HG02763 (cell line): Measurements from ENCODE around the gene TAB3.

Experiments
- ATAC-seq: cut with Tn5 transposase; IDR thresholded peaks from one replicate; pipeline ENCODE4 v1.9.1; 2021; ENCODE audit warnings: mild to moderate bottlenecking, moderate library complexity; ENCODE audit not compliant: unreplicated experiment

The TAB3 gene, protein sequence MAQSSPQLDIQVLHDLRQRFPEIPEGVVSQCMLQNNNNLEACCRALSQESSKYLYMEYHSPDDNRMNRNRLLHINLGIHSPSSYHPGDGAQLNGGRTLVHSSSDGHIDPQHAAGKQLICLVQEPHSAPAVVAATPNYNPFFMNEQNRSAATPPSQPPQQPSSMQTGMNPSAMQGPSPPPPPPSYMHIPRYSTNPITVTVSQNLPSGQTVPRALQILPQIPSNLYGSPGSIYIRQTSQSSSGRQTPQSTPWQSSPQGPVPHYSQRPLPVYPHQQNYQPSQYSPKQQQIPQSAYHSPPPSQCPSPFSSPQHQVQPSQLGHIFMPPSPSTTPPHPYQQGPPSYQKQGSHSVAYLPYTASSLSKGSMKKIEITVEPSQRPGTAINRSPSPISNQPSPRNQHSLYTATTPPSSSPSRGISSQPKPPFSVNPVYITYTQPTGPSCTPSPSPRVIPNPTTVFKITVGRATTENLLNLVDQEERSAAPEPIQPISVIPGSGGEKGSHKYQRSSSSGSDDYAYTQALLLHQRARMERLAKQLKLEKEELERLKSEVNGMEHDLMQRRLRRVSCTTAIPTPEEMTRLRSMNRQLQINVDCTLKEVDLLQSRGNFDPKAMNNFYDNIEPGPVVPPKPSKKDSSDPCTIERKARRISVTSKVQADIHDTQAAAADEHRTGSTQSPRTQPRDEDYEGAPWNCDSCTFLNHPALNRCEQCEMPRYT

DNA sequence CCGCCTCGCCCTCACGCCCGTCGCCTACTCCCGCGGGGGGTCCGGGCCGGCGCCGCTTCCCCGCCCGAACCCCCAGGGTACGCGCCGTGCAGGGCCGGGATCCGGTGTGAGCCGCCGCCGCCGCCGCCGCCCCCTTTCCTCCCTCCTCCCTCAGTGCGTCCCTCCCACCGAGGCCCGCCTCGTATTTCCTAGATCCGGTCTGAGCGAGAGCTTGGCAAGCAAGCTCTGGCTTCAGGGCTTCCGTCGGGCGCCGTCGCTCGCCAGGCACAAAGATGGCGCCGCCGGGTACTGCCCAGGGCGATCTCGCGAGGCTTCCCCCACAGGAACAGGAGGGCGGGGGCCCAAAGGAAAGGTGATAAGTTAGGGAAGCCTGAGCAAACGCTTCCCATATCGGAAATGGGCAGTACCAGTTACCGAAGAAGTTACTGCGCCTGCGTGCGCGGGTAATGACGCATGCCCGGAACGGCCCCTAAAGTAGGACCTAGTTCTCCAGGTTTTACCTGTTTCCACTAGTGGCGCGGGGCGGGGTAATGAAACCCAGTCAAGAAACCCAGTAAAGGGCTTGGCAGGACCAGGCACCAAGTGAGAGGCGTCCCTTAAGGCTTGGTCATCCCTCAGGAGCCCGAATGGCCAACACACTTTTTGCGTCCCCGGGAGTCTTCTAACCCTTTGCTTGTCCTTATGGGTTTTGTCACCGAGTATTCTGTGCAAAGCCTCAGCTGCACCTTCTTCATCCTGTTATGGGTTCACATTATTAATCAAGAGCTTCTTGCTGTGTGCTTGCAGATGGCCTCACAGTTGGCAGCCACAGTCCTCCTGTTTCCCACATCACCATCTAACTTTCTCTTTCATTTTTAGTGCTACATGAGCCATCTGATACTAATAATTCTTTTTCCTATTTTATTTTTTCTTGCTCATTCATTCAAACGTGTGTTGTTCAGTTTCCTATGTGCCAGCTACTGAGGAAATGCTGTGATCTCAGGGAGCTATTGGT lies at the start of gene TAB3:
Gene TAB3 (minus strand): TSS at position 108 of the 994 bp plus-strand sequence. CDS start 29,666 bp downstream, outside the sequence.
- peak; percentile 89 for ATAC-seq

DNA sequence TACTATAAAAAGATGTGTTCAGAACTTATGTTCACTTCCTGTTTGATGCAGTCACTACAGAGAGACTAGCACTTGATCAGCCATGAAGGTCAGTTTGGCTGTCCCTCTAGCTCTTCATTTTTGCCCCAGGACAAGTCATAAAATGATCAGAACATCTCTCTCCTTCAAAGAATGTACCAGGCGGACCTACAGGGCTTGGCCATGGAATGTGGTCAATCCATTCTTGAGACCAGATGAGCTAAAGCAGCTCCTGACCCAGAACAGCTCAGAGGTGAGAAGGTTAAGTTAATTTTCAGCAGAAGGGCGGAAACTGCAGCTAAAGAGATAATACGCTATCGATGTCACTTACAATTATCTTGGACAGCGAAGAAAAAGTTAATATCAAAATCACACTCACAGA lies 49.2 kb upstream of the TAB3 start:
- no peak for ATAC-seq

DNA sequence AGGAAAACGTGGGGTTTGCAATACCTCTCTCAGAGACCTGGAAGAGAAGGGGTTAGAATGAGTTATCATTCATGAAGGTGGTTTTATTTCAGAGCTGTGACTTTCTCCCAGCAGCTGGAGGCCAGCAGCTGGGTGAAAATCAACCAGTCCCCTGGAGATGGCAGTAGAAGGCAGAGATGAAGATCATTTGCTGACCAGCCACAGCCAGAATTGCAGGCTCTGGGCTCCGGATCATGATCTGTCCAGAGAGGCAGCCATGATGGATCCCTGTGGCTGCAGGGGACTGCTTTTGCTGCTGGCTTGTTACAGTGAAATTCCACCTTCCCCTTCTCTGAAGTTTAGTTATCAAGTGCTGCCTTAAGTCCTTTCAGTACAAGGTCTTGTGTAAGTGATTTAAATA lies 46.9 kb upstream of the TAB3 start:
- ATAC-seq = no peak

DNA sequence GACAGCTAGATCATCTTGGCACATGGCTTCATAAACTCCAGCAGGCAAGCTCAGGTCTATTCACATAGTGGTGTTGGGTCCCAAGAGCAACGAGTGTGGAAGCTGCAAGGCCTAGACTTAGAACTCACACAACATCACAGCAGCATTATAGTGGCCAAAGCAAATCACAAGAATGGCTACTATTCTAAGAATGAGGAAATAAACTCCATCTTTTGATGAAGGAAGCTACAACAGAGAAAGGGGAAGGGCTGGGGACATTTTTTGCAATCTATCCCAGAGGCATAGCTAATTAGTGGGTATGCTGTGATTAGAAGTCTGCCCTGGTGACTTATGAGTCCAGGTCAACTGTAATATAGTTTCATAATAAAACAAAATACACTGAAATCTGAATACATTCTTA lies 42.9 kb upstream of the TAB3 start:
- ATAC-seq = no peak

DNA sequence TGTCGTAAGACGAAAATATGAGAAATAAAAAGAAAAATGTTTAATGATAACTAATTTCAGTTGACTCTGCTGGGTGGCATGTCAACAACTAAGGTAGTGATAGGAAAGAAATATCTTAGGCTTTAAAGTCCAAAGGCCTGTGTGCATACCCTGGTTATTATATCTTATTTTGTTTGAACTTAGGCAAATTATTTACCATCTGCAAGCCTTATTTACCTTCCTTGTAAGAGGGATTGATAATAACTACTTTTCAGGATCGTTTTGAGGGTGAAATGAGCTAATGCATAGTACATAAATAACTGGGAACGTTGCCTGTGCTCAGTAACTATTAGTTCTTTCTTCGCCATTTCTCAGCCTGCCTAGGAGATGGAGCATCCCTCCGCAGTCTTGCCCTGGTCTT lies 41.6 kb upstream of the TAB3 start:
- no peak for ATAC-seq

DNA sequence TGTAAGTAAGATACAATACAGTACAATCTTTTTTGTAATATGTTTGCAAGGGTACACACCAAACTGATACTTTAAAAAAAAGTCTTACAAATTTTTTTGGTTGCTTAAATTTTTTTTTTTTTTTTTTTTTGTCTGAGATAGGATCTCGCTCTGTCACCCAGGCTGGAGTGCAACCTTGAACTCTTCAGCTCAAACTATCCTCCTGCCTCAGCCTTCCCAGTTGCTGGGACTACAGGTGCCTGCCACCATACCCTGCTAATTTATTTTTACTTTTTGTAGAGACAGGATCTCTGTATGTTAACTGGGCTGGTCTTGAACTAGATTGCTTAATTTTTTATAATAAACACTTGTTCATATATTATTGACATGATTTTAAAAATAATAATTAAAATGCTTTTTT lies 41.1 kb upstream of the TAB3 start:
- no peak for ATAC-seq

DNA sequence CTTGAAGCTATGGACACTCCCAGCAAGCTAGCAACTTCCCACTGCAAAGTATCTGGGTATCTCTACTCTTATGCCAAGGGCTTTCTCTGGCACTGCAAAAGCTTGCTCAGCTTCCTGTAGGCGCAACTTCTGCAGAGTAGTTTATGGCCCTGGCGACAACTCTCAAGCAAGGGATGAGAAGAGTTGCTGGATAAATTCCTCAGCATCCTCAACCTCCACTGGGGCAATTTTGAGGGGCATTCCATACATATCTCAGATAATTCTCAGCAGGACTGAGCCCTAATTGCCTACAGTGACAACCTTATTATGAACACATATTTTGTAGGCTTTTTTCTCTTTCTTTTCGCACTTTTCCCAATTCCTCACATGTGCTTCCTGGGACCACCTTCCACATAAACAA lies 31.2 kb upstream of the TAB3 start:
- ATAC-seq = no peak

DNA sequence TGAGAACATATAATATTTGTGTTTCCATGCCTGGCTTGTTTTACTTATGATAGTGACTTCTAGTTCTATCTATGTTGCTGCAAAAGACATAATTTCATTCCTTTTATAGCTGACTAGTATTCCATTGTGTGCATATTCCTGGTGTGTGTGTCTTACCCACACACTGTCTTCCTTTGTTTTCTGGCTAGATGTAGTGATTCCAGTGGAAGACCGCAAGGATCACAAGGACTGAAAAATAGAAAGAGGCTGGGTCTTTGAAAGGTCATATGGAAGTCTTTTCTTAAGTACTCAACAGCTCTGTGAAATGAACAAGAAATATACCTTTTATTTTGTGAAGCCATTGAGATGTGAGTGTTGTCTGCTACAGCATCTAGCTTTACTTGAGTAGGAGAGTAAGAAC lies 29.4 kb upstream of the TAB3 start:
- ATAC-seq = no peak

DNA sequence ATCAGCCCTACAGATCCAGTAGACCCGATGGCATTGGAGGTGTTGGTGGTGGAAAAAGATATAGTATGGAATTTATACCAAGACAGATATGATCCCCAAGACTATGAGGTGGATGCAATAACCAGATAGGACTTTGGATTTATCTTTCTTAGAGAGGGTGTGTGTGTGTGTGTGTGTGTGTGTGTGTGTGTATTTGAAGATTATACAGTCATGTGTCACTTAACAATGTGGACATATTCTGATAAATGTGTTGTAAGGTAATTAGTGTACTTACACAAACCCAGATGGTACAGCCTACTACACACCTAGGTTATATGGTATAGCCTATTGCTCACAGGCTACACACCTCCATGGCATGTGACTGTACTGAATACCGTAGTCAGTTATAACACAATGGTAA lies 24.4 kb upstream of the TAB3 start:
- ATAC-seq = no peak

DNA sequence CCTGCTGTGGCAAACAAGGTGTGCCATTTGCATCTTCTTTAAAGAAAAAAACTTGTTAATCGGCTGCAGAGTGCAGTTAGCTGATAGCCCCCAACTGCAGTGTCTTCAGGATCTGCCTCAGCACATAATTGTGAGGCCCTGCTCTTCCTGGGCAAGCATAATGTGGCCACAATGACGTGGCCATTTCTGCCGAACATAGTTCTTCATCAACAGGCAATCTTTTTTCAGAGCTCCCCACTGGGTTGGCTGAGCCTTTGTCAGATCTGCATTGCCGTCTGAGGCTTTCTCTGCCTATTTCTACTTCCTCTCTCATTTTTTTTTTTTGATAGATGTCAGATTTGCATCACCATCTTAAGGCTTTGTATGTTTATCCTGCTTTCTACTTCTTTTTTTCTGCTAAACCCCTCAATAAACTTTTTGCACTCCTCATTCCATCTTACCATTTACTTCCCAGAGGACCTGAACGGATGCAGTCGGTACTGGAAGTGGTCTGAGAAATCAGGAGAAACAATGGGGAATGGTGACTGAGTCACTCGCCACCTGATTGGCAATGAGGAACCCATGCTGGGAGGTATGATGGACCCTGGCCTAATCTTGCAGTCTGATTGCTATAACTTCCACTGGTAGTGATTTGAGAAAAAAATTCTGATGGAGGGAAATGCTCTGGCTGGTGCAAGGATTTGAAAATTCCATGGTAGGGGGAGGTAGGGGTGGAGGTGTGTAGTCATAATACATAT lies 21.2 kb upstream of the TAB3 start:
- no peak for ATAC-seq

DNA sequence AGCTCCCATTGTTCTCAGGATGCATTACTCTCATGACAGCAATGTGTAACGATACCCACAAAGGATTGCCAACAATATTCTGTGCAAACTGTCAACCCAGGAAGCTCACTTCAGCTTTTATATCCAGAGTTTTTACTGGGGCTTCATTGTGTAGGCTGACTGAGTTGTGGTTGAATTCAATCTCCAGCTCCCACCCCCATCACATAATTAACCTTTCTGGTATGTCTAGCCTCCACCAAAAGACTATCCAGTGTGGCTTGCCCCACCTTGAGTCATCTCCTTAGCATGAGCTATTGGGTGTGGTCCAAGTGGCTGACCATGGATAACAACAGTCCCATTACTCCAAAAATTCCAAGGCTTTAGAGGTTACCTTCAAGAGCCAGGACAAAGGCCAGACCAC lies 17.7 kb upstream of the TAB3 start:
- no peak for ATAC-seq

DNA sequence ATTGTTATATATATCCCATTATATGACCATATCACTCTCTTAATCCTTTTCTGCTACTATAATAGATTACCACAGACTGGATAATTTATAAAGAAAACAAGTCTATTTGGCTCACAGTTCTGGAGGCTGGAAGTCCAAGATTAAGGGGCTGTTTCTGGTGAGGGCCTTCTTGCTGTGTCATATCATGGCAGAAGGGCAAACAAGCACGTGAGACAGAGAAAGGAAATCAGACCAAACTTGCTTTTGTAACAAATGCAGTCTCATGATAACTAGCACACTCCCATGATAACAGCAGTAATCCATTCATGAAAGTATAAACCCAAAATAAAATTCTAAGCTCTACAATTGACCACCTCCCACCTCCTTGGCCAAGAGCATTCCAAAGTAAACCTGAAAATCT lies 16.3 kb upstream of the TAB3 start:
- ATAC-seq = no peak

DNA sequence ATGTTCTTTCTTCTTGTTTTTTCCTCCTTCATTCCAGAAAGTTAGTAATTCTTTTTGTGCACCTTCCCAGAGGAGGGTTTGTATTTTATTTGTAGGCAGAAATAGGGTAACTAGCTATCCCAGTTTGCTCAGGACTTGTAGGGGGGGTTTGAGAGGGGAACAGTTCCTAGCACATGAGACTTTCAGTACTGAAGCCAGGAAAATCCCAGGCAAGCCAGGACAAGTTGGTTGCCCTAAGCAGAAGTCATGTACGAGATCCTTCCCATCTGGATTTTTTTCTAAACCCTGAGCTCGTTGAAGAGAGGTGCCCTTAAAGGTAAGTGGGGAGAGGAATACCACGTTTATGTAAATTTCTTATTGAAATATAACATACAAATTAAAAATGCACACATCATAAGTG lies 15.6 kb upstream of the TAB3 start:
- no peak for ATAC-seq

DNA sequence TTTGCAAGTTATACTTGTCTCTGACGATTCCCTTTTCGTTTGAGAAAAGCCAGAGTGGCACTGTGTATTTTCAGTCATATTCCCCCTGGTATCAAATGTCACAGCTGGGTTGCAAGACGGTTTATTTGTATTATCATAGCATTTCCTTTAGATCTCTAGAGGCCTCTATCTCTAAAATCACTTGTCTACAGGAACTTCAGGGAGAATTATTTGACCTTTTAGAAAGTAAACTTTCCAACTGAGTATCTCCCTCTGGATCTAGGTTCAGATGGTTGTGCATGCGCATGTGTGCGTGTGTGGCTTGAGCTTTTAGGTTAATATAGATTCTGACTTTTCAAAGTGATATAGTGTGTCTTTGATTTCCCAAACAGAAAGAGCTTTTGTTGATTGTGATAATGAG lies 15.1 kb upstream of the TAB3 start:
- no peak for ATAC-seq

DNA sequence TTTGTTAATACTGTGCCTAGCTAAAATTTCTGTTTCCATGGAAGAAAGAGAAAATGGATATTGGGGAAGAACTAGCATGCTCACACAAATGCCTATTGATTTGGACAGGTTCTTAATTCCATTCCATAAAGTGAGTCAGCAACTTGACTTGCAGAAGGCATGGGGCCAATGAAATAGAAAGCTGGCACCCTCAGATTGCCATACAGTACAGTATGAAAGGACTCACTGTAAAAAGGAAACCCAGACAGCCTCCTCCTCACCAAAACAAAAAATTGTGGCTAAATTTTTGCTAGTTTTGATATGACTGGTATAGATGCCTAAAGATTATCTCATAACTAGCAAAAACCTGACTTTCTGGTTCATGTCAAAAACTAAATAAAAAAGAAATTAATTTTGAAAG lies 11.2 kb upstream of the TAB3 start:
- ATAC-seq = no peak

DNA sequence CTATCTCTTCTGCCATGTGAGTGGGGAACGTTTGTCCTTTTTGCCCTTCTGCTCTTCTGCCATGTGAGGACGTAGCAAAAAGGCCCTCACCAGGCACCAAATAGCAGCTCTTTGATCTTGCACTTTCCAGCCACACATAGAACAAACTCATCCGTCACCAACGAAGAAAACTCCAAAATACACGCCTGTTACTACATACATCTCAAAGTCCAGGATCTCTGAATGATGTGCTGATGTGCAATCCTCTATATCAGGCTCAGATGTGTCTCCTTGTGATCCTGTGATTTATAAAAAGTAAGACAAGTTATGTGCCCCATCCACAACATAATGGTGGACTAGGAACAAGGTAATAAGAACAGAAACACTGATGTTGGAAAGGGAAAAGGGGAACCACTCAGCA lies 9.8 kb upstream of the TAB3 start:
- ATAC-seq = no peak

DNA sequence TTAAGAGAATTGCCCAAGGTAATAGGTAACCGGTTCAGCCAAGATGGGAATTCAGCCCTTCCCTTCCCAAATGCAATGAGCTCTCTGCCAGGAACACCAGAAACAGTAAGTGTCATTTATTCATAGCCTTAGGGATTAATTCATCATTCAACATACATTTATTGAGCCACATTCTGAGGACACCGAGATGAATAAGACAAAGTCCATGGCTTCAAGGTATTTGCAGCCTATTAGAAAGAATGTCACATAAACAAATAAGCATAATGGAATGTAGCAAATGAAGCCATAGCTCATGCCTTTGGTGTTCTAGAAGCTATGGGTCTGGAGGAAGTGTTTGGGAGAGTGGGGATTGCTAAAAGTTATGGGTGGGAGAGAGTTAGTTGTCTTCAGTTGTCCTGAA lies 6.3 kb upstream of the TAB3 start:
- ATAC-seq = no peak

DNA sequence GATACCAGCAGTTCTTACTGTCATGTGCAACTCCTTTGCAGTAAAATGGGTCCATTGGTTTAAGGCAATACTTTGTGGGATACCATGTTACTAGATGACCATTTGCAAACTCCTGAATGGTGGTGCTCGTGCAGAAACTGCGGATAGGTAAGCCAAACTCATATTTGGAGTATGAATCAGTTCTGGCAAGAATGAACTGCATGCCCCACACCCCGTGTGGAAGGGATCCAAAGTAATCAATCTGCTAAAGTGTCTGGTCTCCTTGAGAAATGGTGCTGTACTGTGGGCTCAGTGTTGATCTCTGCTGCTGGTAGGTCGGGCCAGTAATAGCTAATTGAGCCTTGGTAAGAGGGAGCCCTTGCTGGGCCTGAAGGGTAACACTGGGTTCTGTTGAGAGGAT lies 4.2 kb upstream of the TAB3 start:
- ATAC-seq = no peak

DNA sequence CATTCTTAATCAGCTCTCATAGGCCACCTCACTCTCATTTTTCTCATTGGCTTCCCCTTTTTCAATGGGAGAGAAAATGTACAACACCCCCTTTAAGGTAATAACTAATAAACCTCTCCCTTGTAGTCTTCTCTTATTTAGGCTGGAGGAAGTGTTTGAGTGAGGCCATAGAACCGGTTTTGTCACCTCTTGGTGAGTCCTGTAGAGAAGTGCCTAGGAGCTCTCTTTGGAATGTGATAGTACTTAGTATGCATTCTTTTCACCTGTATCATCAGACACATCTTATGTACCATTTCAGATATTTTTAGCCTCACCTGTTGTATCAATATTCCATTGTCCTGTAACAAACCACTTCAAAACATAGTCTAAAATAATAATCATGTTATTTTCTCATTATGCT lies 3.5 kb upstream of the TAB3 start:
- no peak for ATAC-seq

DNA sequence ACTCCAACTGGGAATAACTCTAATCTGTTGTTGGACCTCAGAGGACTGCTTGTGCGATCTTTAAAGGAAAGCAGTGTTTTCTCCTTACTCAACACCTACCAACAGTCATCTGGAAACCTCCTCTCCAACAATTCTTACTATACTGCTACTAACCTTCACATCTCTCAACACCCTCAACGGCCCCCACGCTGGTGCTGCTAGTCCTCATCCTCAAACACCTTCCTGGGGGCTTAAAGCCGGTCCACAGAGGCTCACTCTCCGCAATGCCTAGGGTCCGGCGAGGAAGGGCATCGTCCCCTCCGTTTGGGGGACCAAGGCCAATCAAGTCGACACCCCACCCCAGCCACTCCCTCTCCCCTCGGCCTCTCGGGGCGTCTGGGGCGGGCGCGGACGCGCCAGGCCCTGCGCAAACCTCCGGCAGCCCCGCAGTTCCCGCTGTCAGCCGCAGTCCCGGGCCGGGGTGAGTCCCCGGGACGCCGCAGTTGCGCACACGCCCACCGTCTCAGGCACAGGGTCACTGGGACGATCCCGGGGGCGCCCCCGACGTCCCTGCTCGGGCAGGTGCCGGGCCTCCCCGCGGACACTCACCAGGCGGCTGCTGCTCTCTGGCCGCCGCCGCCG lies 418 bp downstream of the TAB3 start:
- peak; percentile 20 for ATAC-seq
